Ishikawa (cell line): ENCODE data around the gene PGAP3.
A peak's percentile ranks its signal among the peaks of the same experiment; 100 is the strongest.

Experiments used
- CEBPB ChIP-seq: IDR thresholded peaks from 2 replicates; pipeline ENCODE4 v1.6.1; 2012
- CREB1 ChIP-seq: IDR thresholded peaks from 2 replicates; pipeline ENCODE4 v1.6.1; 2012; ENCODE audit warnings: low read depth
- EGR1 ChIP-seq: IDR thresholded peaks from 2 replicates; pipeline ENCODE4 v1.6.1; 2012
- EP300 ChIP-seq: IDR thresholded peaks from 2 replicates; pipeline ENCODE4 v1.6.1; 2012; ENCODE audit warnings: borderline replicate concordance
- FOXM1 ChIP-seq: IDR thresholded peaks from 2 replicates; pipeline ENCODE4 v1.6.1; 2012; ENCODE audit warnings: low read depth, borderline replicate concordance
- MAX ChIP-seq: IDR thresholded peaks from 2 replicates; pipeline ENCODE4 v1.6.1; 2012
- NFIC ChIP-seq: IDR thresholded peaks from 2 replicates; pipeline ENCODE4 v1.6.1; 2012
- RAD21 ChIP-seq: IDR thresholded peaks from 2 replicates; pipeline ENCODE4 v1.6.1; 2012; ENCODE audit warnings: low read depth
- TAF1 ChIP-seq: IDR thresholded peaks from 2 replicates; pipeline ENCODE4 v1.6.1; 2012; ENCODE audit warnings: low read depth, mild to moderate bottlenecking
- TCF12 ChIP-seq: IDR thresholded peaks from 2 replicates; pipeline ENCODE4 v1.6.1; 2012; ENCODE audit warnings: low read depth
- TEAD4 ChIP-seq: IDR thresholded peaks from 2 replicates; pipeline ENCODE4 v1.6.1; 2012
- YY1 ChIP-seq: IDR thresholded peaks from 2 replicates; pipeline ENCODE4 v1.6.1; 2012; ENCODE audit warnings: low read depth
- ZBTB7A ChIP-seq: IDR thresholded peaks from 2 replicates; pipeline ENCODE4 v1.6.1; 2012; ENCODE audit warnings: low read depth
- TF ChIP-seq, protein P1 (sequence below): IDR thresholded peaks from 2 replicates; pipeline ENCODE4 v1.6.1; 2012
- TF ChIP-seq, protein P2 (sequence below): IDR thresholded peaks from 2 replicates; pipeline ENCODE4 v1.6.1; 2012; ENCODE audit warnings: low read depth, mild to moderate bottlenecking

The PGAP3 gene

GRCh38 chr17:39724731-39725130, 36.9 kb upstream of the PGAP3 start:
- TF ChIP-seq CEBPB (no peak), RAD21 (no peak), MAX (no peak), TEAD4 (no peak), YY1 (no peak), ZBTB7A (no peak)
- TF ChIP-seq, protein P1, sequence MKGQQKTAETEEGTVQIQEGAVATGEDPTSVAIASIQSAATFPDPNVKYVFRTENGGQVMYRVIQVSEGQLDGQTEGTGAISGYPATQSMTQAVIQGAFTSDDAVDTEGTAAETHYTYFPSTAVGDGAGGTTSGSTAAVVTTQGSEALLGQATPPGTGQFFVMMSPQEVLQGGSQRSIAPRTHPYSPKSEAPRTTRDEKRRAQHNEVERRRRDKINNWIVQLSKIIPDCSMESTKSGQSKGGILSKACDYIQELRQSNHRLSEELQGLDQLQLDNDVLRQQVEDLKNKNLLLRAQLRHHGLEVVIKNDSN, result no peak

DNA sequence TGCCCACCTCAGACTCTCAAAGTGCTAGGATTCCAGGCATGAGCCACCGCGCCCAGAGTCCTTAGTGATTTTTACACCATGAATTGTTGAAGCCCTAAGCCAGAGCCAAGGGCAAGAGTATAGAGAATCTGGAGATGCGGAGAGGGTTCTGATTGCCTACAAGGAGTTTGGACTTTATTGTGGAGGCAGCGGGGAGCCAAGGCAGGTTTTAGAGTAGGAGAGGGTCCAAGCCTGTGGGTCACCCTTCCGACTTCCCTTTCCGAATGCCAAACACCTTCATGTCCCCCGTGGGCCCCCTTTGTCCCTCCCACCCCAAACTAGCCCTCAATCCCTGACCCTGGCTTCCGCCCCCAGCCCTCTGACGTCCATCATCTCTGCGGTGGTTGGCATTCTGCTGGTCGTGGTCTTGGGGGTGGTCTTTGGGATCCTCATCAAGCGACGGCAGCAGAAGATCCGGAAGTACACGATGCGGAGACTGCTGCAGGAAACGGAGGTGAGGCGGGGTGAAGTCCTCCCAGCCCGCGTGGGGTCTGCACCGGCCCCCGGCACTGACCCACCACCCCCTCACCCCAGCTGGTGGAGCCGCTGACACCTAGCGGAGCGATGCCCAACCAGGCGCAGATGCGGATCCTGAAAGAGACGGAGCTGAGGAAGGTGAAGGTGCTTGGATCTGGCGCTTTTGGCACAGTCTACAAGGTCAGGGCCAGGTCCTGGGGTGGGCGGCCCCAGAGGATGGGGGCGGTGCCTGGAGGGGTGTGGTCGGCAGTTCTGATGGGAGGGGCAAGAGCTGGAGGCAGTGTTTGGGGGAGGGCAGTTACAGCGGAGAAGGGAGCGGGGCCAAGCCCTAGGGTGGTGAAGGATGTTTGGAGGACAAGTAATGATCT, 35.4 kb upstream of the PGAP3 start:
- TF ChIP-seq YY1 (no peak), MAX (no peak), NFIC (no peak), EGR1 (no peak), RAD21 (no peak), EP300 (no peak), ZBTB7A (no peak), CEBPB (no peak), TCF12 (no peak)
- TF ChIP-seq, protein P1, result no peak
- TF ChIP-seq, protein P2, sequence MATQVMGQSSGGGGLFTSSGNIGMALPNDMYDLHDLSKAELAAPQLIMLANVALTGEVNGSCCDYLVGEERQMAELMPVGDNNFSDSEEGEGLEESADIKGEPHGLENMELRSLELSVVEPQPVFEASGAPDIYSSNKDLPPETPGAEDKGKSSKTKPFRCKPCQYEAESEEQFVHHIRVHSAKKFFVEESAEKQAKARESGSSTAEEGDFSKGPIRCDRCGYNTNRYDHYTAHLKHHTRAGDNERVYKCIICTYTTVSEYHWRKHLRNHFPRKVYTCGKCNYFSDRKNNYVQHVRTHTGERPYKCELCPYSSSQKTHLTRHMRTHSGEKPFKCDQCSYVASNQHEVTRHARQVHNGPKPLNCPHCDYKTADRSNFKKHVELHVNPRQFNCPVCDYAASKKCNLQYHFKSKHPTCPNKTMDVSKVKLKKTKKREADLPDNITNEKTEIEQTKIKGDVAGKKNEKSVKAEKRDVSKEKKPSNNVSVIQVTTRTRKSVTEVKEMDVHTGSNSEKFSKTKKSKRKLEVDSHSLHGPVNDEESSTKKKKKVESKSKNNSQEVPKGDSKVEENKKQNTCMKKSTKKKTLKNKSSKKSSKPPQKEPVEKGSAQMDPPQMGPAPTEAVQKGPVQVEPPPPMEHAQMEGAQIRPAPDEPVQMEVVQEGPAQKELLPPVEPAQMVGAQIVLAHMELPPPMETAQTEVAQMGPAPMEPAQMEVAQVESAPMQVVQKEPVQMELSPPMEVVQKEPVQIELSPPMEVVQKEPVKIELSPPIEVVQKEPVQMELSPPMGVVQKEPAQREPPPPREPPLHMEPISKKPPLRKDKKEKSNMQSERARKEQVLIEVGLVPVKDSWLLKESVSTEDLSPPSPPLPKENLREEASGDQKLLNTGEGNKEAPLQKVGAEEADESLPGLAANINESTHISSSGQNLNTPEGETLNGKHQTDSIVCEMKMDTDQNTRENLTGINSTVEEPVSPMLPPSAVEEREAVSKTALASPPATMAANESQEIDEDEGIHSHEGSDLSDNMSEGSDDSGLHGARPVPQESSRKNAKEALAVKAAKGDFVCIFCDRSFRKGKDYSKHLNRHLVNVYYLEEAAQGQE, result no peak

- TF ChIP-seq TEAD4, result no peak
Observed at GRCh38 chr17:39722104-39722503, 34.2 kb upstream of the PGAP3 start.

GRCh38 chr17:39719563-39720355, 31.9 kb upstream of the PGAP3 start:
- TF ChIP-seq RAD21, result no peak
- TF ChIP-seq EP300, result no peak
- TF ChIP-seq, protein P1, result no peak
- no peak for TF ChIP-seq FOXM1
- no peak for TF ChIP-seq CREB1
- no peak for TF ChIP-seq MAX
- no peak for TF ChIP-seq ZBTB7A
- TF ChIP-seq NFIC, result no peak
- TF ChIP-seq TAF1, result no peak

GRCh38 chr17:39717660-39718059, 29.8 kb upstream of the PGAP3 start:
- TF ChIP-seq TCF12 (no peak), CREB1 (no peak), TAF1 (no peak), CEBPB (no peak), YY1 (no peak)

DNA sequence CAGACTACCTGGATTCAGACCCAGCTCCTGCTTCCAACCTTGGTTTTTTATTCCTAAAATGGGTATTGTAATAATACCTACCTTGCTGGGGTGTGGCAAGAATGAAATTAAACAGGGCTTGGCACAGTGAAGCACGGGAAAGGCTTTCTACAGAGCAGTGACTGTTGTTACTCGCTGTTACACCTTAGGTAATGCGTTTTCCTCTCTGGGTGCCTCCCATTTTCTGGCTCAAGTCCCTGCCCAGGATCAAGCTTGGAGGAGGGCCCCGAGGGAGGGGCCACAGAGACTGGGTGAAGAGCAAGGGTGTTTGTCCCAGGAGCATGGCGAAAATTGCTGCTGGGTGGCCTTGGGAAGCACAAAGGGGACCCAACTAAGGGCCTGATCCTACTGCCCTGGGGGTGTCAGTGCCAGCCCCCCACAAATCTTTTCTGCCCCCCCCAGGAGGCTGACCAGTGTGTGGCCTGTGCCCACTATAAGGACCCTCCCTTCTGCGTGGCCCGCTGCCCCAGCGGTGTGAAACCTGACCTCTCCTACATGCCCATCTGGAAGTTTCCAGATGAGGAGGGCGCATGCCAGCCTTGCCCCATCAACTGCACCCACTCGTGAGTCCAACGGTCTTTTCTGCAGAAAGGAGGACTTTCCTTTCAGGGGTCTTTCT, 29.2 kb upstream of the PGAP3 start:
- no peak; the same call in 1 of the 2 replicates for TF ChIP-seq EP300
- no peak for TF ChIP-seq TCF12
- TF ChIP-seq NFIC, result peak; percentile 56; the same call in 1 of the 2 replicates
